Panc1 (cell line): ENCODE results near the gene TMEM38A. TPM values are rescaled to one million over a fixed set of nuclear protein-coding genes. Genes with fewer than 3 reads are reported as not detected.
"Not testable (repeated sequence)": the region's sequence is repeated elsewhere in the genome, so short reads cannot be mapped to it uniquely, and the experiment has no call there.

ENCODE experiments used
- ATAC-seq: fragments of 200-7000 bp; cut with Tn5 transposase; 2 replicates; pipeline ENCODE4 v1.9.1; 2020; ENCODE audit warnings: mild to moderate bottlenecking, moderate library complexity
- BruUV-seq: library from RNA; stranded (reverse); fragments of 400-500 nt; replicated peaks from 2 replicates; lab custom pipeline; 2021; lab: Mats Ljungman, UMichigan
- CTCF ChIA-PET: fragments of 300-600 bp; sonication (Branson Sonifier 250); formaldehyde crosslinking; loops from one replicate; lab custom pipeline; 2022; ENCODE audit warnings: antibody characterized with exemption; lab: Charles Lee
- POLR2A ChIA-PET: fragments of 300-600 bp; sonication (Branson Sonifier 250); formaldehyde crosslinking; loops from one replicate; lab custom pipeline; 2022; ENCODE audit warnings: antibody characterized with exemption; lab: Charles Lee
- DNase-seq: peaks from one replicate; pipeline ENCODE4 v3.0.0-alpha.2; 2010; ENCODE audit warnings: low read depth, low spot score
- H3K27ac ChIP-seq: 2 replicates; pipeline ENCODE4 v1.5.1; 2011; ENCODE audit warnings: mild to moderate bottlenecking, low read length, inconsistent platforms
- H3K27me3 ChIP-seq: fragments of 200-500 bp; sonication (Bioruptor generic); 2 replicates; pipeline ENCODE4 v1.6.0; 2014; ENCODE audit warnings: low read length, inconsistent platforms; ENCODE audit not compliant: control insufficient read depth, insufficient read depth
- H3K36me3 ChIP-seq: fragments of 200-500 bp; sonication (Bioruptor generic); 2 replicates; pipeline ENCODE4 v1.5.1; 2014; ENCODE audit warnings: inconsistent platforms, mild to moderate bottlenecking, low read length, moderate library complexity; ENCODE audit not compliant: control insufficient read depth, insufficient read depth
- H3K4me1 ChIP-seq: 2 replicates; pipeline ENCODE4 v1.5.1; 2011; ENCODE audit warnings: inconsistent platforms, mild to moderate bottlenecking, low read length, moderate library complexity; ENCODE audit not compliant: control insufficient read depth, insufficient read depth
- H3K4me3 ChIP-seq, 2 experiments: 2 replicates each; pipeline ENCODE4 v1.5.1; 2011 to 2012; ENCODE audit warnings: low read depth in 2 of 2, low read length in 2 of 2, mild to moderate bottlenecking in 2 of 2, inconsistent platforms in 1 of 2, moderate library complexity in 1 of 2
- H3K9me3 ChIP-seq: fragments of 200-500 bp; sonication (Bioruptor generic); 2 replicates; pipeline ENCODE4 v1.5.1; 2014; ENCODE audit warnings: low read depth, mild to moderate bottlenecking, inconsistent platforms, low read length, moderate library complexity; ENCODE audit not compliant: control insufficient read depth, insufficient read depth
- POLR2AphosphoS5 ChIP-seq: IDR thresholded peaks from 2 replicates; pipeline ENCODE4 v1.6.1; 2012; ENCODE audit warnings: mild to moderate bottlenecking, low read depth, low read length, moderate library complexity
- REST ChIP-seq, 2 experiments: IDR thresholded peaks; 2 replicates each; pipeline ENCODE4 v1.6.1; 2011 to 2012; ENCODE audit warnings: low read depth in 2 of 2, control low read depth in 1 of 2, low read length in 1 of 2, mild to moderate bottlenecking in 1 of 2, moderate library complexity in 1 of 2; ENCODE audit not compliant: insufficient read depth in 1 of 2
- SIN3A ChIP-seq: IDR thresholded peaks from 2 replicates; pipeline ENCODE4 v1.6.1; 2012; ENCODE audit warnings: low read depth, mild to moderate bottlenecking, low read length, moderate library complexity, borderline replicate concordance; ENCODE audit not compliant: insufficient read depth
- TCF7L2 ChIP-seq: IDR thresholded peaks from 2 replicates; pipeline ENCODE4 v1.6.1; 2011; ENCODE audit warnings: mild to moderate bottlenecking, low read depth, low read length, inconsistent platforms
- in situ Hi-C: cut with HindIII; loops from 2 replicates; pipeline ENCODE4 v1.10.0; 2016; ENCODE audit warnings: low sequenced_read_pairs, low pct_unique_long_range_greater_than_20kb
- intact Hi-C: fragments of 100-400 bp; cut with micrococcal nuclease; formaldehyde crosslinking; loops from one replicate; pipeline ENCODE4 v1.10.0; 2022; ENCODE audit not compliant: unreplicated experiment
- total RNA-seq: library from RNA; stranded (reverse); gene quantifications from one replicate; pipeline ENCODE4 v1.2.1, GENCODE V29; 2021; ENCODE audit not compliant: unreplicated experiment
- TF ChIP-seq, protein P1 (sequence below): fragments of 450-650 bp; IDR thresholded peaks from 2 replicates; pipeline ENCODE4 v1.5.1; 2017; ENCODE audit warnings: mild to moderate bottlenecking

TMEM38A gene
- total RNA-seq, 1 experiment from 2014 or later = 8.4 TPM

DNA sequence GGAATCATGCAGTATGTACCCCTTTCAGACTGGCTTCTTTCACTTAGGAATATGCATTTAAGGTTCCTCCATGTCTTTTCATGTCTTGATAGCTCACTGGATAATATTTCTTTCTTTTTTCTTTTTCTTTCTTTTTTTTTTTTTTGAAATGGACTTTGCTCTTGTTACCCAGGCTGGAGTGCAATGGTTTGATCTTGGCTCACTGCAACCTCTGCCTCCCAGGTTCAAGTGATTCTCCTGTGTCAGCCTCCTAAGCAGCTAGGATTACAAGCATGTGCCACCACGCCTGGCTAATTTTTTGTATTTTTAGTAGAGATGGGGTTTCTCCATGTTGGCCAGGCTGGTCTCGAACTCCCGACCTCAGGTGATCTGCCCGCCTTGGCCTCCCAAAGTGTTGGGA, 7.8 kb downstream of the TMEM38A start:
- DNase-seq, POLR2A ChIA-PET, in situ Hi-C loops: not testable (repeated sequence)

GRCh38 chr19:16670291-16670690, 9.4 kb downstream of the TMEM38A start:
- DNase-seq = no peak
- TF ChIP-seq REST (IDR thresholded peaks at IDR 0.05; ENCODE audit: insufficient read depth in 1 of 2, low read depth in 2 of 2, low read length in 1 of 2) = no peak
- TF ChIP-seq, protein P1, sequence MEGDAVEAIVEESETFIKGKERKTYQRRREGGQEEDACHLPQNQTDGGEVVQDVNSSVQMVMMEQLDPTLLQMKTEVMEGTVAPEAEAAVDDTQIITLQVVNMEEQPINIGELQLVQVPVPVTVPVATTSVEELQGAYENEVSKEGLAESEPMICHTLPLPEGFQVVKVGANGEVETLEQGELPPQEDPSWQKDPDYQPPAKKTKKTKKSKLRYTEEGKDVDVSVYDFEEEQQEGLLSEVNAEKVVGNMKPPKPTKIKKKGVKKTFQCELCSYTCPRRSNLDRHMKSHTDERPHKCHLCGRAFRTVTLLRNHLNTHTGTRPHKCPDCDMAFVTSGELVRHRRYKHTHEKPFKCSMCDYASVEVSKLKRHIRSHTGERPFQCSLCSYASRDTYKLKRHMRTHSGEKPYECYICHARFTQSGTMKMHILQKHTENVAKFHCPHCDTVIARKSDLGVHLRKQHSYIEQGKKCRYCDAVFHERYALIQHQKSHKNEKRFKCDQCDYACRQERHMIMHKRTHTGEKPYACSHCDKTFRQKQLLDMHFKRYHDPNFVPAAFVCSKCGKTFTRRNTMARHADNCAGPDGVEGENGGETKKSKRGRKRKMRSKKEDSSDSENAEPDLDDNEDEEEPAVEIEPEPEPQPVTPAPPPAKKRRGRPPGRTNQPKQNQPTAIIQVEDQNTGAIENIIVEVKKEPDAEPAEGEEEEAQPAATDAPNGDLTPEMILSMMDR = no peak
- TF ChIP-seq POLR2AphosphoS5 = no peak
- TF ChIP-seq SIN3A = no peak
- TF ChIP-seq TCF7L2 = no peak
- in situ Hi-C loops (no loop called here), intact Hi-C loops (no loop called here)
- CTCF ChIA-PET = no interaction called here
- Histone ChIP-seq H3K27ac (no peak overlapping the region), H3K36me3 (no peaks in the 10 kb centered on the region), H3K4me1 (no peaks in the 10 kb centered on the region), H3K4me3 (no peak overlapping the region), H3K27me3 (no peaks in the 10 kb centered on the region), H3K9me3 (no peaks in the 10 kb centered on the region)
- BruUV-seq = no TSS peak
- ATAC-seq = no peak
- POLR2A ChIA-PET = no interaction called here

More for the DNA sequence above, 7.8 kb downstream of the TMEM38A start:
- CTCF ChIA-PET = interaction anchor here (0.5 kb wide), 1 partner anchor 8 kb away, joined by 4 read pairs; no protein-coding TSS in a partner anchor
- H3K4me3 ChIP-seq, H3K9me3 ChIP-seq, ATAC-seq, H3K27me3 ChIP-seq, BruUV-seq, H3K4me1 ChIP-seq, H3K27ac ChIP-seq, intact Hi-C loops, H3K36me3 ChIP-seq: not testable (repeated sequence)

DNA sequence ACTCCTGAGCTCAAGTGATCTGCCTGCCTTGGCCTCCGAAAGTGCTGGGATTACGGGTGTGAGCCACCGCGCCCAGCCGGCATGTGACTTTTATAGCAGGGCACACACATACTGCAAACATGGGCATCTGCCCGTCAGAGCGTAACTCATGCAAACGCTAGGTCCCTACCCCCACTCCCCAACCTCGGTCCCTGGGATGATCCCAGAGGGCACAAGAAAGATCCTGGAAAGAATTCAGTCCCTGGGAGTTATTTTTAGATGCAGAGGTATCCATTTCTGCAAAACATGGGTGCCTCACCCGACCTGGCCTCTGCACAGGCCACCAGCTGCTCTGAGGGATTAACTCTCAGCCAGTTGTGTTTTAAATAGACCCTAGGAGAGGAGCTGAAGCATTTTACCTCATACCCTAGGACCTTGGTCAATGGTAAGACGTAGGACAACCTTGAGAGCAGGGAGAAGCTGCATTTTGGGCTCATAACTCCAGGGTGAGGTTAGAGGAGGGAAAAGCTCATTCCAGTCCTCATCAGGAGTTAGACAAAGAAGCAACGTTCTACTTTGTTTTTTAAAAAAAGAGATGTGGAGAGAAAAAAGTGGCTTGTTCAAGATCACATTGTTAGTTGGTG, 10.8 kb downstream of the TMEM38A start:
- Histone ChIP-seq H3K27ac (no peak overlapping the region), H3K27me3 (no peaks in the 10 kb centered on the region), H3K4me1 (no peaks in the 10 kb centered on the region), H3K4me3 (no peak overlapping the region), H3K9me3 (no peaks in the 10 kb centered on the region), H3K36me3 (no peaks in the 10 kb centered on the region)
- in situ Hi-C loops (no loop called here), intact Hi-C loops (no loop called here)
- ChIA-PET CTCF (interaction anchor here (0.7 kb wide), 1 partner anchor 15 kb away, joined by 5 read pairs; no protein-coding TSS in a partner anchor), POLR2A (interaction anchor here (0.7 kb wide), 1 partner anchor 237 kb away, joined by 6 read pairs; no protein-coding TSS in a partner anchor)
- no peak for DNase-seq
- no peak for TF ChIP-seq SIN3A
- TF ChIP-seq, protein P1 = no peak
- BruUV-seq = no TSS peak
- no peak for ATAC-seq
